Measurements from ENCODE around the gene KLHL35. TPM values are rescaled to one million over a fixed set of nuclear protein-coding genes. Genes with fewer than 3 reads are reported as not detected.

The KLHL35 gene
- total RNA-seq, 1 donor from 2014 or later: 0.55 TPM

GRCh38 chr11:75434051-75434450 lies 1.0 kb upstream of the KLHL35 start:
- no peak for DNase-seq (ENCODE audit: low spot score, unreplicated experiment)
- Mint-ChIP-seq H3K36me3 (ENCODE audit: insufficient read depth) (peaks cover 2% of the 10 kb centered on the region), H3K27me3 (peaks cover 56% of the 10 kb centered on the region), H3K9me3 (ENCODE audit: low read depth) (peaks cover 4% of the 10 kb centered on the region), H3K4me1 (ENCODE audit: low read depth) (peaks cover 2% of the 10 kb centered on the region), H3K27ac (no peak overlapping the region), H3K4me3 (ENCODE audit: low read depth) (no peak overlapping the region)
- TF ChIP-seq CTCF (IDR thresholded peaks at IDR 0.05; ENCODE audit: unreplicated experiment): no peak

- Mint-ChIP-seq H3K27me3 (peaks cover 56% of the 10 kb centered on the region), H3K4me3 (ENCODE audit: low read depth) (no peak overlapping the region), H3K36me3 (ENCODE audit: insufficient read depth) (peaks cover 4% of the 10 kb centered on the region), H3K4me1 (ENCODE audit: low read depth) (peaks cover 2% of the 10 kb centered on the region), H3K27ac (peak overlapping the region; percentile 87), H3K9me3 (ENCODE audit: low read depth) (peaks cover 9% of the 10 kb centered on the region)
- TF ChIP-seq CTCF (IDR thresholded peaks at IDR 0.05; ENCODE audit: unreplicated experiment): no peak
- DNase-seq (ENCODE audit: low spot score, unreplicated experiment): no peak
Observed at GRCh38 chr11:75433443-75433842, 440 bp upstream of the KLHL35 start.

GRCh38 chr11:75431533-75432525 lies 1.2 kb downstream of the KLHL35 start:
- H3K4me3 Mint-ChIP-seq (ENCODE audit: low read depth): no peak overlapping the region
- H3K36me3 Mint-ChIP-seq (ENCODE audit: insufficient read depth): peaks cover 4% of the 10 kb centered on the region
- H3K27me3 Mint-ChIP-seq: peaks cover 65% of the 10 kb centered on the region
- no peak overlapping the region for H3K27ac Mint-ChIP-seq
- peaks cover 9% of the 10 kb centered on the region for H3K9me3 Mint-ChIP-seq (ENCODE audit: low read depth)
- DNase-seq (ENCODE audit: low spot score, unreplicated experiment): no peak
- TF ChIP-seq CTCF (IDR thresholded peaks at IDR 0.05; ENCODE audit: unreplicated experiment): no peak
- peaks cover 2% of the 10 kb centered on the region for H3K4me1 Mint-ChIP-seq (ENCODE audit: low read depth)

GRCh38 chr11:75430714-75431532 lies 2.1 kb downstream of the KLHL35 start:
- H3K27me3 Mint-ChIP-seq: peaks cover 69% of the 10 kb centered on the region
- H3K36me3 Mint-ChIP-seq (ENCODE audit: insufficient read depth): peaks cover 6% of the 10 kb centered on the region
- DNase-seq (ENCODE audit: low spot score, unreplicated experiment): no peak
- H3K4me1 Mint-ChIP-seq (ENCODE audit: low read depth): peaks cover 2% of the 10 kb centered on the region
- H3K9me3 Mint-ChIP-seq (ENCODE audit: low read depth): peaks cover 9% of the 10 kb centered on the region
- peak overlapping the region; percentile 60 for H3K4me3 Mint-ChIP-seq (ENCODE audit: low read depth)
- TF ChIP-seq CTCF (IDR thresholded peaks at IDR 0.05; ENCODE audit: unreplicated experiment): no peak
- H3K27ac Mint-ChIP-seq: peak overlapping the region; percentile 87

Measured in progenitor cell of endocrine pancreas (in vitro differentiated cells).